Effector CD4-positive, alpha-beta T cell (primary cell): ENCODE results near the gene TBC1D9B.

Experiments used
- DNase-seq: peaks from one replicate; pipeline ENCODE4 v3.0.0-alpha.2; 2020

TBC1D9B gene

GRCh38 chr5:179906795-179907555 is 722 bp downstream of the TBC1D9B start:
- no peak for DNase-seq

GRCh38 chr5:179906294-179906794 is 1.4 kb downstream of the TBC1D9B start:
- DNase-seq = no peak

- no peak for DNase-seq
Observed at GRCh38 chr5:179905161-179905560, 2.5 kb downstream of the TBC1D9B start.

GRCh38 chr5:179904463-179905160 is 3.1 kb downstream of the TBC1D9B start:
- no peak for DNase-seq

GRCh38 chr5:179902763-179903158 is 4.9 kb downstream of the TBC1D9B start:
- DNase-seq = no peak

GRCh38 chr5:179901915-179902762 is 5.6 kb downstream of the TBC1D9B start:
- no peak for DNase-seq

GRCh38 chr5:179901462-179901861 is 6.2 kb downstream of the TBC1D9B start:
- no peak for DNase-seq

GRCh38 chr5:179900711-179901110 is 7.0 kb downstream of the TBC1D9B start:
- DNase-seq = no peak

GRCh38 chr5:179900206-179900605 is 7.5 kb downstream of the TBC1D9B start:
- DNase-seq = no peak

- DNase-seq = no peak
Observed at GRCh38 chr5:179895861-179896260, 11.8 kb downstream of the TBC1D9B start.

GRCh38 chr5:179893958-179894895 is 13.5 kb downstream of the TBC1D9B start:
- DNase-seq = no peak

- DNase-seq = no peak
Observed at GRCh38 chr5:179893076-179893957, 14.4 kb downstream of the TBC1D9B start.

GRCh38 chr5:179892255-179892654 is 15.4 kb downstream of the TBC1D9B start:
- DNase-seq = no peak

GRCh38 chr5:179890751-179891682 is 16.7 kb downstream of the TBC1D9B start:
- no peak for DNase-seq

- no peak for DNase-seq
Observed at GRCh38 chr5:179889885-179890284, 17.8 kb downstream of the TBC1D9B start.

- no peak for DNase-seq
Observed at GRCh38 chr5:179887802-179888201, 19.9 kb downstream of the TBC1D9B start.

GRCh38 chr5:179887095-179887494 is 20.6 kb downstream of the TBC1D9B start:
- no peak for DNase-seq

- DNase-seq = no peak
Observed at GRCh38 chr5:179886190-179886911, 21.3 kb downstream of the TBC1D9B start.

- DNase-seq = no peak
Observed at GRCh38 chr5:179885491-179886090, 22.1 kb downstream of the TBC1D9B start.
